Activated CD4-positive, alpha-beta T cell treated with anti-CD3 and anti-CD28 coated beads, Interleukin-2, amount 50 U/mL, for 16 hours (primary cell): ENCODE data around the gene ZKSCAN1.
"Not testable (repeated sequence)": the region's sequence is repeated elsewhere in the genome, so short reads cannot be mapped to it uniquely, and the experiment has no call there.

Experiments used
- DNase-seq: peaks from one replicate; pipeline ENCODE4 v3.0.0-alpha.2; 2020

ZKSCAN1 gene

GRCh38 chr7:100003711-100004661 is 11.4 kb upstream of the ZKSCAN1 start:
- DNase-seq = no peak

DNA sequence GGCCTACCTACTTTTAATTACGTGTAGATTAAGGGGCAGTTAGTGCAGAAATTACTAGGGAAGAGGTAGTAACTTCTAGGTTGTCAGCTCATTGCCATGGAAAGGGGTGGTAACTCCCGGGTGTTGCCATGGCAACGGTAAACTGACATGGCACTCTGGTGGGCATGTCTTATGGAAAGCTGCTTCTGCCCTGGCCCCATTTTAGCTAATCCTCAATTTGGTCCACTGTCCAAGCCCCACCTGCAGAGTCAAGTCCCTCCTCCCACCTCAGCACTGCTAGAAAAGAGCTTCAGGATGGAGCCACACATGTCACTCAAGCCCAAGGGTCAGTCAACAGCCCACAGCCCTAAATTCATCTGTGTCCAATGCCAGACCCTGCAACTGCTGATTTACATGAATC is 7.5 kb upstream of the ZKSCAN1 start:
- DNase-seq = no peak

DNA sequence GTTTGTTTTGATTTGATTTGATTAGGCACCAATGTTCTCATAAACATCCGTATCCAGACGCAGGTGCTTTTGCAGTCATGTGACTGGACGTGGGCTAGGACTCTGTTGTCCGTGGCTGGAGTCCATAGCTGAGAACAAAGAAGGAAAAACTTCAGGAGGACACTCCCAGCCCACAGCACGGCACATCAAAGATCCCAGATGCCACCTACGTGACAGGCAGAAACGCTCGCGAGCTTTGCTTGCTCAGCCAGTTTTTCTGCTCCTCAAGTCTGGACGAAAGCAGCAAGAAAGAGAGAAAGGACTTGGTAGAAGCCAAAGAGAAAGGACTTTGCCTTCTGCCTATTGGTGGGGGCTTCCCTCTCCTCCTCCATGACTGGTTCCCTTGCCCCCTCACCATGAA is 6.9 kb upstream of the ZKSCAN1 start:
- DNase-seq = no peak

GRCh38 chr7:100009952-100010351 is 5.4 kb upstream of the ZKSCAN1 start:
- not testable (repeated sequence) for DNase-seq

DNA sequence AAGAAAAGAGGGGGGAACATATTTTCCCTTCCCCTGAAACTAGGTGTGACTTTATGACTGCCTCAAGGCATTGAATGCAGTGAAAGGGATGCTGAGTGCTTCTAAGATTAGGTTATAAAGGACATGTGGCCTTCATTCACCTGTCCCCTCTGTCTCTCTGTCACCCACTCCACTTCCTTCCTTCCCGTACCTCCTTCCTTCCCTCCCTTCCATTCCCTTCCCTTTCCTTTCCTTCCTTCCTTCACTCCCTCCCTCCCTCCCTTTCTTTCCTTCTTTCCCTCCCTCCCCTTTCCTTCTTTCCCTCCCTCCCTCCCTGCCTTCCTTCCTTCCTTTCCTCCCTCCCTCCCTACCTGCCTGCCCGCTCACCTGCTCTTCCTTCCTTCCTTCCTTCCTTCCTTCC is 4.5 kb upstream of the ZKSCAN1 start:
- no peak for DNase-seq

GRCh38 chr7:100011516-100011915 is 3.9 kb upstream of the ZKSCAN1 start:
- no peak for DNase-seq

DNA sequence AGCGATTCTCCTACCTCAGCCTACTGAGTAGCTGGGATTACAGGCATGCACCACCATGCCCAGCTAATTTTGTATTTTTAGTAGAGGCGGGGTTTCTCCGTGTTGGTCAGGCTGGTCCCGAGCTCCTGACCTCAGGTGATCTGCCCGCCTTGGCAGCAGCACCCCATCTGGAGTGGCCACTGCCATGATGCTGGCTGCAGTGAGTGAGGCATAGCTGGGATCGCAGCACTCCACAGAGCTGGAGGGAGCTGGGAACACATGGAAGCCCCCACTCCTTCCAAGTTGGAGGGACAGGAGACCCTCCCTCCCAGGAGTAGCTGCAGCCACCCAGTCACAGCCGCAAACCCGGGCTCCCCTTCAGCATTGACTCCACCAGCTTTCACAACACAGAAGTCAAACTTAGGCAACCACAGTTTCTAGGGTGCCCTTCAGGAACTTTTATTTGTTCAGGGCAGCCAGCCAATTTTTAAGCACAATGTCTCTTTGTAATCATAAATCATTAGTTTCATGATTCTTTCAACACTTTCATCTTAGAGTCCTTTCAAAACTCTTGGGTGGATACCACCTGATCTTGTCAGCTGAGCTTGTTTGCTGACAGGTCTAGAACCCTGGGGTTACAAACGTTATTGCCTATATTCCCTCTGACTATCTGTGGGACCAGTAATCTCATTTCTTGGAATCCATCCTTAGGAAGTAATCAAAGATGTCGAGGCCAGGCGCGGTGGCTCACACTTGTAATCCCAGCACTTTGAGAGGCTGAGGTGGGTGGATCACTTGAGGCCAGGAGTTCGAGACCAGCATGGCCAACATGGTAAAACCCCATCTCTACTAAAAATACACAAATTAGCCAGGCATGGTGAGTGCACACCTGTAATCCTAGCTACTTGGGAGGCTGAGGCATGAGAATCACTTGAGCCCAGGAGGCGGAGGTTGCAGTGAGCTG is 2.7 kb upstream of the ZKSCAN1 start:
- DNase-seq = not testable (repeated sequence)

DNA sequence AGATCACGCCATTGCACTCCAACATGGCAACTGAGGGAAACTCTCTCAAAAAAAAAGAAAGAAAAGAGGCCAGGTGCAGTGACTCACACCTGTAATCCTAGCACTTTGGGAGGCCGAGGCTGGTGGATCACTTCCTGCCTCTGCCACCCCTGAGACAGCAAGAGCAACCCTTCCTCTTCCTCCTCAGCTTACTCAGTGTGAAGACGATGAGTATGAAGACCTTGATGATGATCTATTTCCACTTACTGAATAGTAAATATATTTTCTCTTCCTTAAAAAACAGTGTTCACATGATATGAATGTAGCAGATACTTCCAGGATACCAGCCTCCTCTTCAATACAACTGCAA is 2.1 kb upstream of the ZKSCAN1 start:
- peak; percentile 37 for DNase-seq

DNA sequence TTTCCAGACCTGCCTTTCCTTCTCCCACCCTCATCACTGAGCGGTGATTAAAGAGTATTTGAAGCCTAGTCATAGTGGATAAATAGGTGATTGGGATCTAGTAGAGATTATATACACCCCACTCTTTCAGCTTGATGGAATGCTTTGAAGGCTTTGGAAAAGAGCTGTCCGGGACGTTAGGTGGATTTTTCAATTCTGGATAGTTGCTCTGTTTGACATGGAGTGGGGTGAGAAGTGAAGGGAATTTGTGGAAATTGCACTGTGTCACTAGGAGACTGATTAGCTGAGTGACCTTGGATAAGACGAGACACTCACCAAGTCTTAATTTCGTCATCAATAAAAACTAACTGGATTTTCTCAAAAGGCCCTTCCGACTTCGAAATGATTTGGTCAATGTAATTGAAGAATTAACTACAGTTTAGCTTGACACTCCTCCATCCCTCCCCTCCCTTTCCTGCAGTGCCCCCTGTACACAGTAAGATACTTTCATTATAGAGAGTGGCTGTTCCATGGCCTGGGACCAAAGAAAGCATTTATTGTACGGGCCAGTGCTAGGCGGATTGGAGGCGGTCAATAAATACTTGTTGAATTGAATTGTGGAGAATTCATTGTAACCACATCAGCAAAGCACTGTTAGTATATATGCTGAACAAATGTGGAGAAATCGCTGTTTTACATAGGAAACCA is 962 bp downstream of the ZKSCAN1 start:
- no peak for DNase-seq

DNA sequence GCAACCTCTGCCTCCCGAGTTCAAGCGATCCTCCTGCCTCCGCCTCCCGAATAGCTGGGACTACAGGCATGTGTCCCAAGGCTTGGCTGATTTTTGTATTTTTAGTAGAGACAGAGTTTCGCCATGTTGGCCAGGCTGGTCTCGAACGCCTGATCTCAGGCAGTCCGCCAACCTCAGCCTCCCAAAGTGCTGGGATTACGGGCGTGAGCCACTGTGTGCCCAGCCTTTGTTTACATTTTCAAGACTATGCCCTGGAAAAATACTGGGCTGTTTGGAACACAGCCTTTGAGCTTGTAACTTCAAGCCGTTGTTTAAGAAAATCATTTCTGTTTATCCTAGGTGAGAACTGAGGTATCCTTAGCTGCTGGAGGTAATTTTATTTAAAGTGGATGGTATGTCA is 1.9 kb downstream of the ZKSCAN1 start:
- DNase-seq = no peak

DNA sequence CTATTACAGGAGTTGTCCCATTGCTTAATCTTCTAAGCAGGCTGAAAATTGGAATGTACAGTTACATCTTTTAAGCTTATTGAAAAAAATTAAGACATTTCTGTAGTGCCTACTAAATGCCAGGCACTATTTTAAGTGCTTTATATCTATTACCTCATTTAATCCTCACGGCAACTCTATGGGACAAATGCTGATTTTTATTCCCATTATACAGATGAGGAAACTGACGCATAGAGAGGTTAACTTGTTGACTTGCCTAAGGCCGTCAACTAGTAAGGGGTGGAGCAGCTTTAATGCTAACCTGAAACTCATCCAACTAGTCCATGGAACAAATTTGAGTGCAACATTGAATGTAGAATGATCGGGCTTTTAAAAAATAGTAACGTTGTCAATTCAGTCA is 2.5 kb downstream of the ZKSCAN1 start:
- DNase-seq = no peak

DNA sequence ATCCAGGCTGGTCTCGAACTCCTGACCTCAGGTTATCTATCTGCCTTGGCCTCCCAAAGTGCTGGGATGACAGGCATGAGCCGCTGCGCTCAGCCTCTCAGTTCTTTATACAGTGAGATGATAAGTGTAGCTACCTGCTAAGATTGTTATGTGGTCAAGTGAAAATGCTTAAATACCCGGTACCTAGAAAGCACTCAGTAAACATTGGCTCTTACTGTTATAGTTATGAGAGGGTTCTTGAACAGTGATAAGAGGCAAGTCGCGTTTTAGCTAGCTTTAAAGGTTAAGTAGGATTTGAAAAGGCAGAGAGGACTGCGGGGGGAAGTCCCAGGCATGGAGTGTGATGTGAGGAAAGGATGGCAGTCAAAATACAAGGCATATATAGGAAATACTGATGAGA is 4.5 kb downstream of the ZKSCAN1 start:
- no peak for DNase-seq

GRCh38 chr7:100021297-100021696 is 5.9 kb downstream of the ZKSCAN1 start:
- DNase-seq = peak; percentile 32

DNA sequence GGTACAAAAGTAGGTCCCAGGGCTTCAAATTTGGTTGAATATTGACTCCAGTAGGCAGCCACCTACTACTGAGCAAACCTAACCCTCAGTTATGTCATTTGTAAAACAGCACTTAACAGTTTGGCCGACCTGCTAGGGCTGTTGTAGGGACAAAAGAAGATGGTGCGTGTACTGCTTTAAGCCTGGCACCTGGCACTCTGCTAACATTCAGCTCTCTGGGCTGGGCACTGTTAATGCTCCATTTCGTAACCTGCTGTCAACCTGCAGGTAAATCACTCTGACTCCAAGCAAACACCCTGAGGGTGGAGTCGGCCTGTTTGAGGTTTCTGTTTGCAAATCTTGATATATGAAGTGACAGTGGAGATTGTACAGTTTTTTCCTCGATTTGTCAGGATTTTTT is 7.2 kb downstream of the ZKSCAN1 start:
- no peak for DNase-seq

DNA sequence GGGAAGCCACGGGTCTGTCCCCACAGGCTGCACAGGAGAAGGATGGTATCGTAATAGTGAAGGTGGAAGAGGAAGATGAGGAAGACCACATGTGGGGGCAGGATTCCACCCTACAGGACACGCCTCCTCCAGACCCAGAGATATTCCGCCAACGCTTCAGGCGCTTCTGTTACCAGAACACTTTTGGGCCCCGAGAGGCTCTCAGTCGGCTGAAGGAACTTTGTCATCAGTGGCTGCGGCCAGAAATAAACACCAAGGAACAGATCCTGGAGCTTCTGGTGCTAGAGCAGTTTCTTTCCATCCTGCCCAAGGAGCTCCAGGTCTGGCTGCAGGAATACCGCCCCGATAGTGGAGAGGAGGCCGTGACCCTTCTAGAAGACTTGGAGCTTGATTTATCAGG is 8.1 kb downstream of the ZKSCAN1 start:
- DNase-seq = no peak

GRCh38 chr7:100024020-100024619 is 8.7 kb downstream of the ZKSCAN1 start:
- peak; percentile 16 for DNase-seq

- no peak for DNase-seq
Measured at GRCh38 chr7:100027197-100027596, 11.8 kb downstream of the ZKSCAN1 start.

DNA sequence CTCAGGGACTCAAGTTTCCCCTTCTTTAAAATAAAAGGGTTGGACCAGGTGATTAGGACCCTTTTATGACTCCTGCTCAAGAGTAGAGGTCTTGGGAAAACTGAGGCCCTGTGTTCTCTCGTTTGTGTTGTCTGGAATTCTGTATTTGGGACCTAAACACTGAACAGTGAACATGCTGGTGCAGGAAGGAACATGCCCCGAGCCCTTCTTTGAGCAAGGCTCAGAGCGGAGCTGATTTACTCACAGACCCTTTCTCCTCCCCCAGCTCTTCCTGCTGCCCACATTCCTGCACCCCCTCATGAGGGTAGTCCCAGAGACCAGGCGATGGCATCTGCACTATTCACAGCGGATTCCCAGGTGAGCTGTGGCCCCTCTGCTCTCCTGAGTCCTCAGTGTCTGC is 14.2 kb downstream of the ZKSCAN1 start:
- DNase-seq = no peak

DNA sequence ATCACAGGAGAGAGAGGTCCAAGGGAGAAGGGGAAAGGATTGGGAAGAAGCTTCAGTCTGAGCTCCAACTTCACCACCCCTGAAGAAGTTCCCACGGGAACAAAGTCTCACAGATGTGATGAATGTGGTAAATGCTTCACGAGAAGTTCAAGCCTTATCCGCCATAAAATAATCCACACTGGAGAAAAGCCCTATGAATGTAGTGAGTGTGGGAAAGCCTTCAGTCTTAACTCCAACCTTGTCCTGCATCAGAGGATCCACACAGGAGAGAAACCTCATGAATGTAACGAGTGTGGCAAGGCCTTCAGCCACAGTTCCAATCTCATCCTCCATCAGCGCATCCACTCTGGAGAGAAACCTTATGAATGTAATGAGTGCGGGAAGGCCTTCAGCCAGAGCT is 18.1 kb downstream of the ZKSCAN1 start:
- DNase-seq = no peak

DNA sequence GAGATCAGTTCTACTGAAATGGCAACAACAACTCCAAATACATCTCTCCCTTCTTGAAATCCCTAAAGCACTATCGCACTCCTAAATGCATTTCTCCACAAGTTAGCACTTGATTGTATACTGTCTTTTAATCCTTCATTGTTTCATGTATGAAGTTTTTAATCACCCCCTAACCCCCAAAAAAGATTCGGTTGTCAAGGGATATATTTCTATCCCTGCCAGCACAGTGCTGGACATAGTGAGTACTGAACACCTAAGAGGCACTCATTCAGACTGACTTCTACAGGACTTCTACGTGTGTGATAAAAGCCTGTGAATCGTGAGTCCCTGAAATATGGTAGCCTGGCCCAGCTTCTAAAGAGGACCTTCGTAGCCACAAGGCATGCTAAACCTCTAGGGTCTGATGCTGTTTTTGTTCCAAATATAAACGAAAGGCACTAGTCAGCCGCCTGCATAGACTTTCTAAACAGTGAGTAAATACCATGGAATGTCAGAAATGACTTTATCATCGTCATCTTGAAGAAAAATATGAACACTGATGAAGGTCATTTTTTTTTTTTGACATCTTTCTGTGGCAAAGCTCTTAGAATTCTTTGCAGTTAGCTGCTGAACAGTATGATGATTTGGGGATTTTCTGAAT is 19.6 kb downstream of the ZKSCAN1 start:
- no peak for DNase-seq

DNA sequence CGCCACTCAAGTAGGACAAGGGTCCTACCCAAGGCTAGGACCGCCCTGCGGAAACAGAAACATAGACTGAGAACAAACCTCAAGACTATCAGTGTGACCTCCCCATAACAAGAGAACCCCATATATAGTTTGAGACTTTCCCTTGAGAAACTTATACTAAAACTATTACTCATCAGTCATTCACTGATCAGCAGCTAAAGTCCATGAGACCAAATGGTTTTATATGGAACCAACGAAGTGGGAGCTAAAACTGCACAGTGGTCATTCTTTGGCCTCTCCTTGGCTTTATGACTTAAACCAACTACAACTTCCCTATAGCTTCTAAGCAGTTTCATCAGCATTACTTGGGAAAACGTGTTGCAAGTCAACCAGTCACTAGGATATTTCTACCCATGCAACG is 20.5 kb downstream of the ZKSCAN1 start:
- no peak for DNase-seq

DNA sequence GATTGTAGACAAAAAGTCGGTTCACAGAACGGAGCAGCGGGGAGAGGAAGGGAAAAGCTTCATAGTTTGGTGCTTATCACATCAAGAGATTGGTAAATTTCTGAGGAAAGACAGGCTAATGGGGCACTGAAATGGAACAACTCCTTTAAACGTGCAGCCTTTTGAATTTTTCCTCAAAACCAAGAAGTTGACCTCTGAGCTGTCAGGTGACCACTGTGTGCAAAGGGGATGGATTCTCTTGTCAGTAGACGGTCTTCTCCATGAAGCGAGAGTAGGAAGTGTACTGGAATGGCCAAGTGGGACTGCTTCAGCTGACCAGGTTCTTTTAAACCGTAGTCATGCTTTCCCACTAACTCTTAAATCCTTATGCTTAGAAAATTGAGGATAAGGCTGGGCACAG is 22.9 kb downstream of the ZKSCAN1 start:
- DNase-seq = no peak
